ENCODE results near the gene ANXA2R.
"Not testable (repeated sequence)": the region's sequence is repeated elsewhere in the genome, so short reads cannot be mapped to it uniquely, and the experiment has no call there.

Gene ANXA2R

GRCh38 chr5:43074987-43075318 is 34.8 kb upstream of the ANXA2R start:
- Histone ChIP-seq H3K27me3 (ENCODE audit: control insufficient read depth, low read length) (no peaks in the 10 kb centered on the region), H4K20me1 (ENCODE audit: control insufficient read depth, insufficient read depth, low read depth, low read length) (no peaks in the 10 kb centered on the region), H3K9me3 (ENCODE audit: control insufficient read depth, insufficient read depth, low read length) (no peaks in the 10 kb centered on the region), H3K27ac (ENCODE audit: low read depth, low read length) (no peak overlapping the region), H3F3A (ENCODE audit: control insufficient read depth, insufficient read depth) (no peaks in the 10 kb centered on the region), H3K4me1 (ENCODE audit: control insufficient read depth, low read length) (0 out of 2 replicates have a peak, but pooled peaks cover 3% of the 10 kb centered on the region), H3K9me2 (replicated peaks; ENCODE audit: control insufficient read depth, low read length) (no peaks in the 10 kb centered on the region), H3K79me2 (ENCODE audit: control insufficient read depth, low read length) (peaks cover 5% of the 10 kb centered on the region; the same call in 1 of the 2 replicates), H3K4me3 (ENCODE audit: low read length) (no peak overlapping the region), H3K36me3 (ENCODE audit: control insufficient read depth, low read length) (peaks cover 19% of the 10 kb centered on the region), H3K4me2 (ENCODE audit: low read length) (no peak overlapping the region)
- TF ChIP-seq EZH2phosphoT487 (IDR thresholded peaks at IDR 0.05; ENCODE audit: borderline replicate concordance, low read length) = no peak
- TF ChIP-seq, protein P1, sequence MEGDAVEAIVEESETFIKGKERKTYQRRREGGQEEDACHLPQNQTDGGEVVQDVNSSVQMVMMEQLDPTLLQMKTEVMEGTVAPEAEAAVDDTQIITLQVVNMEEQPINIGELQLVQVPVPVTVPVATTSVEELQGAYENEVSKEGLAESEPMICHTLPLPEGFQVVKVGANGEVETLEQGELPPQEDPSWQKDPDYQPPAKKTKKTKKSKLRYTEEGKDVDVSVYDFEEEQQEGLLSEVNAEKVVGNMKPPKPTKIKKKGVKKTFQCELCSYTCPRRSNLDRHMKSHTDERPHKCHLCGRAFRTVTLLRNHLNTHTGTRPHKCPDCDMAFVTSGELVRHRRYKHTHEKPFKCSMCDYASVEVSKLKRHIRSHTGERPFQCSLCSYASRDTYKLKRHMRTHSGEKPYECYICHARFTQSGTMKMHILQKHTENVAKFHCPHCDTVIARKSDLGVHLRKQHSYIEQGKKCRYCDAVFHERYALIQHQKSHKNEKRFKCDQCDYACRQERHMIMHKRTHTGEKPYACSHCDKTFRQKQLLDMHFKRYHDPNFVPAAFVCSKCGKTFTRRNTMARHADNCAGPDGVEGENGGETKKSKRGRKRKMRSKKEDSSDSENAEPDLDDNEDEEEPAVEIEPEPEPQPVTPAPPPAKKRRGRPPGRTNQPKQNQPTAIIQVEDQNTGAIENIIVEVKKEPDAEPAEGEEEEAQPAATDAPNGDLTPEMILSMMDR (IDR thresholded peaks at IDR 0.05; ENCODE audit: low read depth, low read length, poor library complexity, severe bottlenecking) = no peak

DNA sequence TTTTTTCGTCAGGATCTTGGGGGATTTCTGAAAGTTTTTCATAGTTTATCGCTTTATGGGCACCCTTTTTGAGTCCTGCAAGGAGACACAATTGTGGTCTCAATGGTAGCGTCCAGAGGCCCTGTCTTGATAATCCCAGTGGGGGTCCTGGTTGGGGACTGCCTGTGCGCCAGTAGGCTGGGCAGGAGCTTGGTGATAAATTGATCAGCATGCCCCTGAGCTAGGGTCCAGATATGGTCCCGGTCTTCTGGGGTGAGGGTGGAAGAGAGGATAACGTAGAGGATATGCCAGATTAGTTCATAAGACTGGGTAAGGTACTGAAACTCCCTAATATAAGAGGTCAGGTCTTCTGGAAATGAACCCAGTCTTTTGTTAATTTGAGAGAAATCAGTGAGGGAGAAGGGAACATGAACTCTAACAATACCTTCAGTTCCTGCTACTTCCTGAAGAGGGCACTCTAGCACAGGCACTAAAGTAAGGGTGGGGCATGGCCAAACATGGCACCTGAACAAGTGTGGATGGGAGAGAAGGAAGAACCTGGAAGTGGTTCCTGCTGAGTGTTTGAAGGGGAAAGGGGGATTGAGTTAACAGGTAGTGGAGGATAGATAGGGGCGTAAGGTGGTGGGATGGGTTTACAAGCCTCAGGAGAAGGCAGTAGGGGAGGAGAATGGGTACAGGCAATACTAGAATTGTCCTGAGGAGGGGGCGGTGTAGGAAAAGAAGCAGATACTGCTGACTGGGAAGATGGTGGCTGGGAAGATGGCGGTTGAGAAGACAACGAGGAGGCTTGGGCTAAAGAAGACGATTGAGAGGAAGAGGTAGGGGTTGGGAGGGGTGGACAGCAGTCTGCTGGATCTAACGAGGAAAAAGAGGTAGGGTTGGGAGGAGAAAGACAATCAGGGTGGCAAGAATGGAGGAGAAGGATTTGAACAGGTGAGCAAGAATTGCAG is 33.8 kb upstream of the ANXA2R start:
- TF ChIP-seq, protein P1 (IDR thresholded peaks at IDR 0.05; ENCODE audit: low read depth, low read length, poor library complexity, severe bottlenecking) = peak; percentile 87
- no peak for TF ChIP-seq EZH2phosphoT487 (IDR thresholded peaks at IDR 0.05; ENCODE audit: borderline replicate concordance, low read length)
- peaks cover 10% of the 10 kb centered on the region for H3K79me2 ChIP-seq (ENCODE audit: control insufficient read depth, low read length)
- no peak overlapping the region for H3K4me2 ChIP-seq (ENCODE audit: low read length)

GRCh38 chr5:43069401-43069720 is 29.2 kb upstream of the ANXA2R start:
- H3K27me3 ChIP-seq (ENCODE audit: control insufficient read depth, low read length); H4K20me1 ChIP-seq (ENCODE audit: control insufficient read depth, insufficient read depth, low read depth, low read length); H3K9me3 ChIP-seq (ENCODE audit: control insufficient read depth, insufficient read depth, low read length); H3K27ac ChIP-seq (ENCODE audit: low read depth, low read length); H3F3A ChIP-seq (ENCODE audit: control insufficient read depth, insufficient read depth); H3K9me2 ChIP-seq (replicated peaks; ENCODE audit: control insufficient read depth, low read length): not testable (repeated sequence)
- peaks cover 24% of the 10 kb centered on the region for H3K4me1 ChIP-seq (ENCODE audit: control insufficient read depth, low read length)
- peak overlapping the region; percentile 90 for H3K4me3 ChIP-seq (ENCODE audit: low read length)
- peak overlapping the region; percentile 84 for H3K4me2 ChIP-seq (ENCODE audit: low read length)
- H3K36me3 ChIP-seq (ENCODE audit: control insufficient read depth, low read length) = peaks cover 28% of the 10 kb centered on the region
- peaks cover 42% of the 10 kb centered on the region for H3K79me2 ChIP-seq (ENCODE audit: control insufficient read depth, low read length)

More for the DNA sequence above, 33.8 kb upstream of the ANXA2R start:
- Histone ChIP-seq H3K36me3 (ENCODE audit: control insufficient read depth, low read length) (peaks cover 20% of the 10 kb centered on the region), H3K4me1 (ENCODE audit: control insufficient read depth, low read length) (peaks cover 10% of the 10 kb centered on the region), H3K4me3 (ENCODE audit: low read length) (no peak overlapping the region), H3K9me2 (replicated peaks; ENCODE audit: control insufficient read depth, low read length) (no peaks in the 10 kb centered on the region), H4K20me1 (ENCODE audit: control insufficient read depth, insufficient read depth, low read depth, low read length) (no peaks in the 10 kb centered on the region), H3K27me3 (ENCODE audit: control insufficient read depth, low read length) (no peaks in the 10 kb centered on the region), H3K27ac (ENCODE audit: low read depth, low read length) (no peak overlapping the region), H3K9me3 (ENCODE audit: control insufficient read depth, insufficient read depth, low read length) (no peaks in the 10 kb centered on the region), H3F3A (ENCODE audit: control insufficient read depth, insufficient read depth) (no peaks in the 10 kb centered on the region)

DNA sequence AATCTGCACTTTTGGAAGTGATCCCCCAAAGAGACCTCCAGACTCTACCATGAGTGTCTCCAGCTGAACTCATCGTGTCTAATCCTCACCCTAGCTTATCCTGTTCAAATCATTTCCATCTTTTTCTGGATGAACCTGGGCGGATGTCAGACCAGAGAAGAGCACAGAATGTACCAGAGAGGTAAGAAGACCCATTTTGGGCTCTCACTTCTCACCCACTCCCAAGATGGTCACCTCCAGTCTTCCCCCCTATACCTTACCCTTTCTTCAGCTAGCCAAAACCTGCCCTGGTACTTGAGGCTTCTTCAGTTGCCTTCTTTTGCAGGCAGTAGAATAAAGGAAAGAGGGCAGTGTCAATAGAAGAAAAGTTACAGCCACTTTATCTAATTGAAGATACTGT is 27.9 kb upstream of the ANXA2R start:
- no peaks in the 10 kb centered on the region for H3K27me3 ChIP-seq (ENCODE audit: control insufficient read depth, low read length)
- H3K79me2 ChIP-seq (ENCODE audit: control insufficient read depth, low read length) = peaks cover 42% of the 10 kb centered on the region
- H3F3A ChIP-seq (ENCODE audit: control insufficient read depth, insufficient read depth) = peaks cover 3% of the 10 kb centered on the region; the same call in 1 of the 2 replicates
- H4K20me1 ChIP-seq (ENCODE audit: control insufficient read depth, insufficient read depth, low read depth, low read length) = no peaks in the 10 kb centered on the region
- no peak for TF ChIP-seq EZH2phosphoT487 (IDR thresholded peaks at IDR 0.05; ENCODE audit: borderline replicate concordance, low read length)
- TF ChIP-seq, protein P1 (IDR thresholded peaks at IDR 0.05; ENCODE audit: low read depth, low read length, poor library complexity, severe bottlenecking) = no peak
- H3K36me3 ChIP-seq (ENCODE audit: control insufficient read depth, low read length) = peaks cover 28% of the 10 kb centered on the region
- no peaks in the 10 kb centered on the region for H3K9me3 ChIP-seq (ENCODE audit: control insufficient read depth, insufficient read depth, low read length)
- H3K4me2 ChIP-seq (ENCODE audit: low read length) = peak overlapping the region; percentile 84
- peak overlapping the region; percentile 90 for H3K4me3 ChIP-seq (ENCODE audit: low read length)
- H3K4me1 ChIP-seq (ENCODE audit: control insufficient read depth, low read length) = peaks cover 31% of the 10 kb centered on the region
- H3K9me2 ChIP-seq (replicated peaks; ENCODE audit: control insufficient read depth, low read length) = no peaks in the 10 kb centered on the region
- H3K27ac ChIP-seq (ENCODE audit: low read depth, low read length) = no peak overlapping the region
